ENCODE measurements around the gene SLF2.

DNA sequence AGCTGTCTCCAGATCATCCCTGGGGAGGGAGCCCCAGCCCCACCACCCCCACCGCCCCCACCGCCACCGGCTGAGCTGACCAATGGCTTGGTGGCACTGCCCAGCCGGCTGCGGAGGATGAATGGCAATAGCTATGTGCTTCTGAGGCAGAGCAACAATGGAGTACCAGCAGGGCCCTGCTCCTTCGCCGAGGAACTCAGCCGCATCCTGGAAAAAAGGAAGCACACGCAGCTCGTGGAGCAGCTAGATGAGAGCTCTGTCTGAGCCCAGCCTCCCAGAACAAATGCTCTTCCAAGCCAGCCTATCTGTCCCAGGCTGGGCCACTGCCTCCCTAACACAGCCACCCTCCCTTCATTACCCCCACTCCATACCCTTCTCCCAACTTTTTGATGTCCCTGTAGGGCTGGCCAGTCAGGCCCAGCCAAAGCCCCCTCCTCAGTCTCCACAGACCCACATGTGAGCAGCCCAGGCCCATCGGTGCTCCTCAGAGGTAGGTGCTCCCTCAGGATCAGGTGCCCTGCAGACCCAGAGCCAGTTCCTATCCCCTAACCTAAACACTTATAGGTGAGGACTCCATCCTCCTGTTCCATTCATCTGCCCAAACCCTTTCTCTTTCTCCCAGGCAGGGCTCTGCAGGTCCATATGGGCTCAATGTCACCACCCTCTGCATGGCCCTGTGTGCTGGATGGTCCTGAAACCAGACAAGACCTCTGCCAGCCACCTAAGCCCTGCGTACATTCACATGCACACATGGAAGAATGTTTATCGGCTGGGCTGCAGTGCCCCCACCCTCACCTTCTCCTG lies 71.3 kb downstream of the SLF2 start:
- TF ChIP-seq, protein P1, sequence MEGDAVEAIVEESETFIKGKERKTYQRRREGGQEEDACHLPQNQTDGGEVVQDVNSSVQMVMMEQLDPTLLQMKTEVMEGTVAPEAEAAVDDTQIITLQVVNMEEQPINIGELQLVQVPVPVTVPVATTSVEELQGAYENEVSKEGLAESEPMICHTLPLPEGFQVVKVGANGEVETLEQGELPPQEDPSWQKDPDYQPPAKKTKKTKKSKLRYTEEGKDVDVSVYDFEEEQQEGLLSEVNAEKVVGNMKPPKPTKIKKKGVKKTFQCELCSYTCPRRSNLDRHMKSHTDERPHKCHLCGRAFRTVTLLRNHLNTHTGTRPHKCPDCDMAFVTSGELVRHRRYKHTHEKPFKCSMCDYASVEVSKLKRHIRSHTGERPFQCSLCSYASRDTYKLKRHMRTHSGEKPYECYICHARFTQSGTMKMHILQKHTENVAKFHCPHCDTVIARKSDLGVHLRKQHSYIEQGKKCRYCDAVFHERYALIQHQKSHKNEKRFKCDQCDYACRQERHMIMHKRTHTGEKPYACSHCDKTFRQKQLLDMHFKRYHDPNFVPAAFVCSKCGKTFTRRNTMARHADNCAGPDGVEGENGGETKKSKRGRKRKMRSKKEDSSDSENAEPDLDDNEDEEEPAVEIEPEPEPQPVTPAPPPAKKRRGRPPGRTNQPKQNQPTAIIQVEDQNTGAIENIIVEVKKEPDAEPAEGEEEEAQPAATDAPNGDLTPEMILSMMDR (IDR thresholded peaks at IDR 0.05): no peak
- TF ChIP-seq POLR2A (IDR thresholded peaks at IDR 0.05): no peak
- TF ChIP-seq POLR2AphosphoS5 (IDR thresholded peaks at IDR 0.05): no peak

Data from stomach (tissue), 4 donors.